22Rv1 (cell line): Measurements from ENCODE around the gene KLHL11.

Experiments
- CTCF ChIP-seq: fragments of 450-650 bp; IDR thresholded peaks from 2 replicates; pipeline ENCODE4 v1.5.1; 2017; ENCODE audit warnings: mild to moderate bottlenecking
- ZFX ChIP-seq: fragments of 450-650 bp; IDR thresholded peaks from 2 replicates; pipeline ENCODE4 v1.6.1; 2017; ENCODE audit warnings: antibody characterized with exemption, borderline replicate concordance

- TF ChIP-seq CTCF (no peak), ZFX (no peak)
Observed at GRCh38 chr17:41895617-41896016, 30.4 kb upstream of the KLHL11 start.
